ENCODE data around the gene MMP26.

The MMP26 gene

GRCh38 chr11:4684631-4685285 is 19.8 kb upstream of the MMP26 start:
- ChIA-PET CTCF (interaction anchor here (1.4 to 2.1 kb wide), 2 partner anchors 12 to 49 kb away, joined by 4 to 8 read pairs; no protein-coding TSS in a partner anchor), POLR2A (no interaction called here)
- TF ChIP-seq CTCF (IDR thresholded peaks at IDR 0.05; ENCODE audit: control extremely low read depth, extremely low read depth, low read depth, missing control alignments) = no peak
- DNase-seq (ENCODE audit: extremely low spot score) = no peak

GRCh38 chr11:4695442-4695841 is 9.1 kb upstream of the MMP26 start:
- TF ChIP-seq CTCF (IDR thresholded peaks at IDR 0.05; ENCODE audit: control extremely low read depth, extremely low read depth, low read depth, missing control alignments) = no peak
- POLR2A ChIA-PET = no interaction called here
- CTCF ChIA-PET = interaction anchor here (1.0 to 1.9 kb wide), 3 partner anchors 9 to 11 kb away, joined by 4 to 8 read pairs (median 4); partner anchors contain the start of gene MMP26
- no peak for DNase-seq (ENCODE audit: extremely low spot score)

- TF ChIP-seq CTCF (IDR thresholded peaks at IDR 0.05; ENCODE audit: control extremely low read depth, extremely low read depth, low read depth, missing control alignments) = no peak
- ChIA-PET POLR2A (no interaction called here), CTCF (interaction anchor here (0.8 to 1.9 kb wide), 3 partner anchors 14 to 60 kb away, joined by 3 to 8 read pairs (median 3); partner anchors contain the start of gene OR51D1)
- DNase-seq (ENCODE audit: extremely low spot score) = no peak
These were observed 7.0 kb upstream of the MMP26 start, which contains the start of gene OR51E2 for GRCh38 chr11:4697585-4697984. OR51E2 (minus strand) TSS chr11:4697853; CDS start chr11:4682711, 15,142 bp downstream.

GRCh38 chr11:4699697-4700435 is 4.7 kb upstream of the MMP26 start:
- ChIA-PET CTCF (no interaction called here), POLR2A (no interaction called here)
- DNase-seq (ENCODE audit: extremely low spot score) = peak; percentile 19
- no peak for TF ChIP-seq CTCF (IDR thresholded peaks at IDR 0.05; ENCODE audit: control extremely low read depth, extremely low read depth, low read depth, missing control alignments)

- CTCF ChIA-PET = no interaction called here
- POLR2A ChIA-PET = no interaction called here
- DNase-seq (ENCODE audit: extremely low spot score) = no peak
- no peak for TF ChIP-seq CTCF (IDR thresholded peaks at IDR 0.05; ENCODE audit: control extremely low read depth, extremely low read depth, low read depth, missing control alignments)
These were observed 4.2 kb upstream of the MMP26 start for GRCh38 chr11:4700436-4700820.

- no peak for DNase-seq (ENCODE audit: extremely low spot score)
- ChIA-PET POLR2A (no interaction called here), CTCF (interaction anchor here (1.2 to 1.8 kb wide), 2 partner anchors 9 to 68 kb away, joined by 4 read pairs; partner anchors contain the start of gene OR51D1)
- no peak for TF ChIP-seq CTCF (IDR thresholded peaks at IDR 0.05; ENCODE audit: control extremely low read depth, extremely low read depth, low read depth, missing control alignments)
These were observed 278 bp downstream of the MMP26 start for GRCh38 chr11:4704790-4705334.

Measured in GM10248 (cell line).